Activated T-cell treated with anti-CD3 and anti-CD28 coated beads, Interleukin-2, amount 50 U/mL, for 1 hour (primary cell): ENCODE data around the gene MED17.

Experiments
- DNase-seq: peaks from one replicate; pipeline ENCODE4 v3.0.0-alpha.2; 2020

The MED17 gene

GRCh38 chr11:93857413-93858120 is 73.5 kb downstream of the MED17 start:
- DNase-seq, result no peak

DNA sequence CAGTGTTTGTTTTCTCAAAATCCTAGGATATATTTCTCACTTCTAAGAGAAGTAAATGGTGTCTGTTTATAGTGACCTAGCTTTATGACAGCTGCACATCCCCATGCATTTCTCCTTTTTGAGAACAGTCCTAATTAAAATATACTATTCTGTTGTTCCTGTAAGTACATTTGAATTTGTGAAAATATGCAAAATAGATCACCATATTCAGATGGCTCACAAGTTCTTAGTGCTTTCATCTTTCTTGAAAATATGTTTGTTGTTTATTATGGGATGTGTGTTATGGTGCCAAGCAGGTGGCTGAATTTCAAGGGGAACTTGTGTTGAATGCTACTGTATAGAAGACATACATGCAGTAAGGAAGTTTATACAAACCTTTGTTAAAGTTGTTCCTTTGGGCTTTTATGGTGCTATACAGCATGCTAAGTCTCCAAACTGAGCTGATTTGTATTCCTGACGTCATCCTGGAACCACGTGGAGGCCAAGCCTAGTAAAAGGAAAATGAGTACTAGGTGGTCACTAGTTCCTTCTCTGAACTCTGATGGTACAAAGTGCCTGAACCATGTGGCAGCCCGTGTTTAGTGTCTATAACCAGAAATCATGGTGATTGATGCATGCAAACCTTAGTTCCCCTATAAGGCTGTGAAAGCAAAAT is 74.2 kb downstream of the MED17 start:
- no peak for DNase-seq

DNA sequence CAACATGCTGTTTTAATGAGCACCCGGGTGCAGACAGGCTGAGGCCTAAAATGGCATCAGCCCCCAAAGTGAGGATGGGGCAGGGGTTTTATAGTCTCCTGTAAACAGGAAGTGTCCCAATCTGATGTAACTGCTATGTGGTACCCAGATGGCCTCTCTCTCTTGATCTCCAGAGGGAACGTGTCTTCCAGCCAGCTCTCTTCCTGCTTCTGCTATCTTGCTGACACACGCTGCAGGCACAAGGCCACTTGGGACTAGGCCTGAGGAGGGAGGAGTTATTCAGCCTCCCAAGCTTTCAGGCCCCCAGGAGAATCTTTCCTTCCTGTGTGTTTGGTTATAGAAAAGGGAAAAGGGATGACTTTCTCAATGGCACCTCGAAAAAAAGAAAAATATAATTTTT is 77.7 kb downstream of the MED17 start:
- no peak for DNase-seq
